ENCODE data around the gene AP2M1.

The AP2M1 gene

GRCh38 chr3:184180165-184180564, 5.5 kb downstream of the AP2M1 start:
- DNase-seq (ENCODE audit: low read depth in 2 of 2), result no peak

GRCh38 chr3:184181596-184181995, 6.9 kb downstream of the AP2M1 start:
- no peak for DNase-seq (ENCODE audit: low read depth in 2 of 2)

- DNase-seq (ENCODE audit: low read depth in 2 of 2), result no peak
Measured at GRCh38 chr3:184183679-184184078, 9.0 kb downstream of the AP2M1 start.

GRCh38 chr3:184184546-184185230, 10.0 kb downstream of the AP2M1 start:
- no peak for DNase-seq (ENCODE audit: low read depth in 2 of 2)

- peak; percentile 99 for DNase-seq (ENCODE audit: low read depth in 2 of 2)
Measured at GRCh38 chr3:184185461-184186183, 11.0 kb downstream of the AP2M1 start.

- DNase-seq (ENCODE audit: low read depth in 2 of 2), result no peak
Measured at GRCh38 chr3:184186184-184186901, 11.7 kb downstream of the AP2M1 start, which contains the start of gene ABCF3. ABCF3 (plus strand) TSS chr3:184186199; CDS start chr3:184186208, 9 bp downstream.

- no peak for DNase-seq (ENCODE audit: low read depth in 2 of 2)
Measured at GRCh38 chr3:184186902-184187207, 12.2 kb downstream of the AP2M1 start.

- no peak for DNase-seq (ENCODE audit: low read depth in 2 of 2)
Measured at GRCh38 chr3:184188080-184188479, 13.4 kb downstream of the AP2M1 start.

- no peak for DNase-seq (ENCODE audit: low read depth in 2 of 2)
Measured at GRCh38 chr3:184189421-184189820, 14.8 kb downstream of the AP2M1 start.

GRCh38 chr3:184192889-184193288, 18.2 kb downstream of the AP2M1 start:
- DNase-seq (ENCODE audit: low read depth in 2 of 2), result no peak

- DNase-seq (ENCODE audit: low read depth in 2 of 2), result no peak
Measured at GRCh38 chr3:184193991-184194539, 19.4 kb downstream of the AP2M1 start.

- DNase-seq (ENCODE audit: low read depth in 2 of 2), result no peak
Measured at GRCh38 chr3:184196536-184196935, 21.9 kb downstream of the AP2M1 start.

GRCh38 chr3:184198509-184198908, 23.9 kb downstream of the AP2M1 start:
- DNase-seq (ENCODE audit: low read depth in 2 of 2), result no peak

GRCh38 chr3:184200825-184201224, 26.2 kb downstream of the AP2M1 start:
- DNase-seq (ENCODE audit: low read depth in 2 of 2), result no peak

- no peak for DNase-seq (ENCODE audit: low read depth in 2 of 2)
Measured at GRCh38 chr3:184203526-184203925, 28.9 kb downstream of the AP2M1 start.

GRCh38 chr3:184209146-184209923, 34.7 kb downstream of the AP2M1 start:
- no peak for DNase-seq (ENCODE audit: low read depth in 2 of 2)

- no peak for DNase-seq (ENCODE audit: low read depth in 2 of 2)
Measured at GRCh38 chr3:184211297-184211696, 36.6 kb downstream of the AP2M1 start.

- no peak for DNase-seq (ENCODE audit: low read depth in 2 of 2)
Measured at GRCh38 chr3:184211718-184212117, 37.1 kb downstream of the AP2M1 start.

GRCh38 chr3:184218814-184219213, 44.2 kb downstream of the AP2M1 start:
- no peak for DNase-seq (ENCODE audit: low read depth in 2 of 2)

- DNase-seq (ENCODE audit: low read depth in 2 of 2), result no peak
Measured at GRCh38 chr3:184222521-184222920, 47.9 kb downstream of the AP2M1 start.

- no peak for DNase-seq (ENCODE audit: low read depth in 2 of 2)
Measured at GRCh38 chr3:184223946-184224345, 49.3 kb downstream of the AP2M1 start.

- no peak for DNase-seq (ENCODE audit: low read depth in 2 of 2)
Measured at GRCh38 chr3:184227481-184227935, 52.9 kb downstream of the AP2M1 start.

All from activated CD4-positive, alpha-beta T cell treated with anti-CD3 and anti-CD28 coated beads for 24 hours (primary cell).